ENCODE data around the gene DAB2IP.

Gene DAB2IP

DNA sequence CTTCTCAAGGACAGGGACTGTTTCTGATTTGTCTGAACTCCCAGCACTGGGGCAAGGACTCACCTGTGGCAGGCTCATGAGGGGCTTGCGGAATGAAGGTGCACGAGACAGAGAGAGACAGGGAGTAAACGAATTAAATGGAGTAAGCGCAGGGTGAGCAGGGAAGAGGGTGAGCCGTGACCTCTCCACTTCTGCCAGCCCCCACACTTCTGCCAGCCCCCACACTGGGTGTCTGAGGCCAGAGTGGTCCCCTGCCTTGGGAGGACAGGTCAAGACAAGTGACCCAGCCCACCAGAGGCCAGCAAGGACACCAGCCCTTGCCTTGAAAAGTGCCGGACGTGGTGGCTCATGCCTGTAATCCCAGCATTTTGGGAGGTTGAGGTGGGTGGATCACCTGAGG lies 37.2 kb downstream of the DAB2IP start:
- H3K4me2 ChIP-seq (ENCODE audit: low read length), result no peak overlapping the region
- H3K27me3 ChIP-seq (ENCODE audit: control insufficient read depth, low read length), result peaks cover 5% of the 10 kb centered on the region; the same call in 1 of the 2 replicates
- H3F3A ChIP-seq (ENCODE audit: control insufficient read depth, insufficient read depth), result no peaks in the 10 kb centered on the region
- no peaks in the 10 kb centered on the region for H3K9me2 ChIP-seq (replicated peaks; ENCODE audit: control insufficient read depth, low read length)
- TF ChIP-seq EZH2phosphoT487 (IDR thresholded peaks at IDR 0.05; ENCODE audit: borderline replicate concordance, low read length), result no peak
- no peaks in the 10 kb centered on the region for H4K20me1 ChIP-seq (ENCODE audit: control insufficient read depth, insufficient read depth, low read depth, low read length)
- no peak overlapping the region for H3K4me3 ChIP-seq (ENCODE audit: low read length)
- H3K9me3 ChIP-seq (ENCODE audit: control insufficient read depth, insufficient read depth, low read length), result no peaks in the 10 kb centered on the region
- H3K27ac ChIP-seq (ENCODE audit: low read depth, low read length), result no peak overlapping the region
- H3K4me1 ChIP-seq (ENCODE audit: control insufficient read depth, low read length), result peaks cover 3% of the 10 kb centered on the region; the same call in 1 of the 2 replicates
- H3K36me3 ChIP-seq (ENCODE audit: control insufficient read depth, low read length), result no peaks in the 10 kb centered on the region
- no peaks in the 10 kb centered on the region for H3K79me2 ChIP-seq (ENCODE audit: control insufficient read depth, low read length)

GRCh38 chr9:121689461-121690157 lies 38.2 kb downstream of the DAB2IP start:
- Histone ChIP-seq H3K36me3 (ENCODE audit: control insufficient read depth, low read length) (no peaks in the 10 kb centered on the region), H3K4me1 (ENCODE audit: control insufficient read depth, low read length) (peaks cover 3% of the 10 kb centered on the region; the same call in 1 of the 2 replicates), H3K79me2 (ENCODE audit: control insufficient read depth, low read length) (no peaks in the 10 kb centered on the region), H3K27me3 (ENCODE audit: control insufficient read depth, low read length) (no peaks in the 10 kb centered on the region), H3K27ac (ENCODE audit: low read depth, low read length) (no peak overlapping the region), H3F3A (ENCODE audit: control insufficient read depth, insufficient read depth) (no peaks in the 10 kb centered on the region), H3K9me2 (replicated peaks; ENCODE audit: control insufficient read depth, low read length) (no peaks in the 10 kb centered on the region), H3K4me3 (ENCODE audit: low read length) (no peak overlapping the region), H3K4me2 (ENCODE audit: low read length) (no peak overlapping the region), H3K9me3 (ENCODE audit: control insufficient read depth, insufficient read depth, low read length) (no peaks in the 10 kb centered on the region), H4K20me1 (ENCODE audit: control insufficient read depth, insufficient read depth, low read depth, low read length) (no peaks in the 10 kb centered on the region)
- TF ChIP-seq EZH2phosphoT487 (IDR thresholded peaks at IDR 0.05; ENCODE audit: borderline replicate concordance, low read length), result no peak
- TF ChIP-seq CTCF (IDR thresholded peaks at IDR 0.05; ENCODE audit: low read depth, low read length, poor library complexity, severe bottlenecking), result no peak

DNA sequence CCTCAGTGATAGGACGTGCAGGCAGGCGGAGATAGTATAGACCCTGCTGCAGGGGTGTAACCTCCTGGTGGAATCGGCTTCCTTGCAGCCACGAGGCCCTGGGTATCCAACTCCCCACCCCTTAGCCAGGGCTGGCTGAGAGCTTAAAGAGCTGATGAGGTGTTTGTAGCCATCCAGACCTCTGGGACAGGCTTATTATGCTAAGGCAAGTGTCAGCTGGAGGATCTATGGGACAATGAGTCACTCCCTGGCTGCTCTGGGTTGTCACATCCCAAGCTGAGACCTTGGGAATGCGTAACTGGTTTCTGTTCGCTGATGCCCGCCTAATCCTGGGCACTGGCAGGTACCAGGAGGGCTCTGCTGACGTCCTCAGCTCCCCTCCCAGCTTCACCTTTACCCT lies 38.9 kb downstream of the DAB2IP start:
- H3K4me1 ChIP-seq (ENCODE audit: control insufficient read depth, low read length), result peaks cover 3% of the 10 kb centered on the region; the same call in 1 of the 2 replicates
- no peaks in the 10 kb centered on the region for H4K20me1 ChIP-seq (ENCODE audit: control insufficient read depth, insufficient read depth, low read depth, low read length)
- no peak for TF ChIP-seq EZH2phosphoT487 (IDR thresholded peaks at IDR 0.05; ENCODE audit: borderline replicate concordance, low read length)
- TF ChIP-seq CTCF (IDR thresholded peaks at IDR 0.05; ENCODE audit: low read depth, low read length, poor library complexity, severe bottlenecking), result no peak
- H3K79me2 ChIP-seq (ENCODE audit: control insufficient read depth, low read length), result no peaks in the 10 kb centered on the region
- no peaks in the 10 kb centered on the region for H3K9me2 ChIP-seq (replicated peaks; ENCODE audit: control insufficient read depth, low read length)
- H3K27me3 ChIP-seq (ENCODE audit: control insufficient read depth, low read length), result no peaks in the 10 kb centered on the region
- no peak overlapping the region for H3K4me3 ChIP-seq (ENCODE audit: low read length)
- no peak overlapping the region for H3K4me2 ChIP-seq (ENCODE audit: low read length)
- H3F3A ChIP-seq (ENCODE audit: control insufficient read depth, insufficient read depth), result no peaks in the 10 kb centered on the region
- no peaks in the 10 kb centered on the region for H3K36me3 ChIP-seq (ENCODE audit: control insufficient read depth, low read length)
- H3K27ac ChIP-seq (ENCODE audit: low read depth, low read length), result no peak overlapping the region
- no peaks in the 10 kb centered on the region for H3K9me3 ChIP-seq (ENCODE audit: control insufficient read depth, insufficient read depth, low read length)

- Histone ChIP-seq H3K4me3 (ENCODE audit: low read length) (no peak overlapping the region), H3K4me2 (ENCODE audit: low read length) (no peak overlapping the region), H3K27me3 (ENCODE audit: control insufficient read depth, low read length) (no peaks in the 10 kb centered on the region), H3K4me1 (ENCODE audit: control insufficient read depth, low read length) (peaks cover 3% of the 10 kb centered on the region; the same call in 1 of the 2 replicates), H3K36me3 (ENCODE audit: control insufficient read depth, low read length) (no peaks in the 10 kb centered on the region), H3K9me2 (replicated peaks; ENCODE audit: control insufficient read depth, low read length) (no peaks in the 10 kb centered on the region), H3K79me2 (ENCODE audit: control insufficient read depth, low read length) (no peaks in the 10 kb centered on the region), H3K27ac (ENCODE audit: low read depth, low read length) (no peak overlapping the region), H3F3A (ENCODE audit: control insufficient read depth, insufficient read depth) (no peaks in the 10 kb centered on the region), H4K20me1 (ENCODE audit: control insufficient read depth, insufficient read depth, low read depth, low read length) (no peaks in the 10 kb centered on the region), H3K9me3 (ENCODE audit: control insufficient read depth, insufficient read depth, low read length) (no peaks in the 10 kb centered on the region)
- TF ChIP-seq CTCF (IDR thresholded peaks at IDR 0.05; ENCODE audit: low read depth, low read length, poor library complexity, severe bottlenecking), result no peak
- no peak for TF ChIP-seq EZH2phosphoT487 (IDR thresholded peaks at IDR 0.05; ENCODE audit: borderline replicate concordance, low read length)
Observed at GRCh38 chr9:121690766-121691165, 39.3 kb downstream of the DAB2IP start.
